OCI-LY3 (cell line): ENCODE data around the gene NSMCE4A.

Source experiments
- H2AFZ ChIP-seq: fragments of 200-600, 300-600 bp; shearing (Covaris generic); 2 replicates; pipeline ENCODE4 v1.6.0; 2014; ENCODE audit warnings: antibody characterized with exemption, low read depth, low read length
- H3K27ac ChIP-seq: fragments of 200-600, 300-600 bp; sonication (generic); 2 replicates; pipeline ENCODE4 v1.5.1; 2014; ENCODE audit warnings: mild to moderate bottlenecking, low read length, moderate library complexity, mixed read lengths
- H3K27me3 ChIP-seq: fragments of 200-600, 300-600 bp; sonication (generic); 2 replicates; pipeline ENCODE4 v1.6.1; 2014; ENCODE audit warnings: low read depth, low read length, mixed read lengths
- H3K36me3 ChIP-seq: fragments of 200-600, 300-600 bp; sonication (generic); replicated peaks from 2 replicates; pipeline ENCODE3; 2014; ENCODE audit warnings: low read depth, low read length, mixed read lengths
- H3K4me1 ChIP-seq: fragments of 300-600, 200-600 bp; sonication (generic); 2 replicates; pipeline ENCODE4 v1.6.1; 2014; ENCODE audit warnings: low read length, mixed read lengths
- H3K4me2 ChIP-seq: fragments of 200-600, 300-600 bp; sonication (generic); 2 replicates; pipeline ENCODE4 v1.6.1; 2014; ENCODE audit warnings: low read length, mixed read lengths
- H3K4me3 ChIP-seq: fragments of 300-600, 200-600 bp; sonication (generic); 2 replicates; pipeline ENCODE4 v1.5.1; 2014; ENCODE audit warnings: antibody characterized with exemption, mild to moderate bottlenecking, low read length, moderate library complexity
- H3K79me2 ChIP-seq: fragments of 300-600, 200-600 bp; shearing (Covaris generic); 2 replicates; pipeline ENCODE4 v1.6.1; 2014; ENCODE audit warnings: mild to moderate bottlenecking, low read length, mixed read lengths
- H3K9ac ChIP-seq: fragments of 300-600, 200-600 bp; shearing (Covaris generic); 2 replicates; pipeline ENCODE4 v1.6.0; 2014; ENCODE audit warnings: mild to moderate bottlenecking, low read length, moderate library complexity
- H3K9me3 ChIP-seq: fragments of 200-600, 300-600 bp; shearing (Covaris generic); 2 replicates; pipeline ENCODE4 v1.6.1; 2014; ENCODE audit warnings: low read length, mixed read lengths; ENCODE audit not compliant: insufficient read depth
- H4K20me1 ChIP-seq: fragments of 200-600, 300-600 bp; sonication (generic); 2 replicates; pipeline ENCODE4 v1.6.1; 2016; ENCODE audit warnings: low read length, mixed read lengths; ENCODE audit not compliant: insufficient read depth
- CTCF ChIP-seq: fragments of 200-600, 300-600 bp; sonication (generic); IDR thresholded peaks from 2 replicates; pipeline ENCODE4 v1.5.1; 2014; ENCODE audit warnings: antibody characterized with exemption, low read length, low read depth
- EZH2phosphoT487 ChIP-seq: fragments of 200-600 bp; shearing (Covaris generic); IDR thresholded peaks from 2 replicates; pipeline ENCODE4 v1.6.1; 2018; ENCODE audit warnings: antibody characterized with exemption, mixed run types, low read depth

Gene NSMCE4A

DNA sequence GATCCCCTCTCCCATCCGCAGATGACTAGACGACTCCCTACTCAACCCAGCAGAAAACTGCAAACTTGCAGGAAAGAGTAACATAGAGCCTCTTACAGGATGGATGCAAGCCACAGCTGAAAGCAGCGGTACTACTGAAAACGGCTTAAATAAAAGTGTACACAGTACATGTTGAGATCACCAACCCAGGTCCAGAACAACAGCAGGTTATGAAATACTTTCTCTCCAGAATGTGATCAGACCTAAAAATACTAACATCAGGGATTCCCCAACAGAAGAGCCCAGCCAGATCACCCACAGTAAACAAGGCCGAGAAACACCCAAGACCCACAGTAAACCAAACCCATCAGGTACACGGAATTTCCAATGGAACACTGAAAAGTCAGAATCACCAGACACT lies 60.4 kb downstream of the NSMCE4A start:
- H3K79me2 ChIP-seq, result no peaks in the 10 kb centered on the region
- no peak overlapping the region for H3K9ac ChIP-seq
- no peaks in the 10 kb centered on the region for H4K20me1 ChIP-seq
- peaks cover 17% of the 10 kb centered on the region for H3K4me1 ChIP-seq
- no peaks in the 10 kb centered on the region for H3K9me3 ChIP-seq
- no peaks in the 10 kb centered on the region for H3K36me3 ChIP-seq
- H3K27me3 ChIP-seq, result no peaks in the 10 kb centered on the region
- TF ChIP-seq CTCF, result no peak
- H2AFZ ChIP-seq, result no peak overlapping the region
- no peak overlapping the region for H3K27ac ChIP-seq
- no peak overlapping the region for H3K4me3 ChIP-seq
- H3K4me2 ChIP-seq, result no peak overlapping the region

- no peak overlapping the region for H3K27ac ChIP-seq
- no peaks in the 10 kb centered on the region for H3K79me2 ChIP-seq
- H3K4me1 ChIP-seq, result peaks cover 11% of the 10 kb centered on the region
- H3K4me2 ChIP-seq, result no peak overlapping the region
- H3K36me3 ChIP-seq, result no peaks in the 10 kb centered on the region
- no peak overlapping the region for H3K4me3 ChIP-seq
- no peak overlapping the region for H2AFZ ChIP-seq
- TF ChIP-seq CTCF, result no peak
- TF ChIP-seq EZH2phosphoT487, result no peak
- no peak overlapping the region for H3K9ac ChIP-seq
- H3K27me3 ChIP-seq, result no peaks in the 10 kb centered on the region
- H3K9me3 ChIP-seq, result no peaks in the 10 kb centered on the region
- no peaks in the 10 kb centered on the region for H4K20me1 ChIP-seq
Observed at GRCh38 chr10:121911421-121911697, 63.7 kb downstream of the NSMCE4A start.

- Histone ChIP-seq H2AFZ (no peak overlapping the region), H3K4me3 (no peak overlapping the region), H3K36me3 (no peaks in the 10 kb centered on the region), H4K20me1 (no peaks in the 10 kb centered on the region), H3K27ac (no peak overlapping the region), H3K27me3 (no peaks in the 10 kb centered on the region), H3K79me2 (no peaks in the 10 kb centered on the region), H3K4me2 (peak overlapping the region; percentile 24), H3K9ac (no peak overlapping the region), H3K9me3 (no peaks in the 10 kb centered on the region), H3K4me1 (peaks cover 11% of the 10 kb centered on the region)
- TF ChIP-seq CTCF, result no peak
- no peak for TF ChIP-seq EZH2phosphoT487
Observed at GRCh38 chr10:121910673-121911420, 64.2 kb downstream of the NSMCE4A start.
